Kidney epithelial cell (primary cell): ENCODE results near the gene CLDN3. TPM values are rescaled to one million over a fixed set of nuclear protein-coding genes. Genes with fewer than 3 reads are reported as not detected.
A peak's percentile ranks its signal among the peaks of the same experiment; 100 is the strongest.

ENCODE experiments used
- DNase-seq: peaks from one replicate; pipeline ENCODE4 v3.0.0-alpha.2; 2010; ENCODE audit warnings: low read depth
- H3K27me3 ChIP-seq: 2 replicates; pipeline ENCODE4 v1.6.0; 2011; ENCODE audit warnings: low read length; ENCODE audit not compliant: control insufficient read depth, insufficient read depth
- H3K36me3 ChIP-seq: 2 replicates; pipeline ENCODE4 v1.5.1; 2011; ENCODE audit warnings: low read length; ENCODE audit not compliant: control insufficient read depth, insufficient read depth
- H3K4me3 ChIP-seq: 2 replicates; pipeline ENCODE4 v1.5.1; 2011; ENCODE audit warnings: low read depth, mild to moderate bottlenecking, control low read depth, low read length
- CTCF ChIP-seq: IDR thresholded peaks from 2 replicates; pipeline ENCODE4 v1.5.1; 2011; ENCODE audit warnings: mild to moderate bottlenecking, moderate library complexity, low read length, control low read depth, inconsistent platforms; ENCODE audit not compliant: insufficient read depth, poor library complexity, severe bottlenecking
- total RNA-seq: library from RNA; depleted of rRNA; stranded (reverse); fragments of >200 nt; gene quantifications from 2 replicates; pipeline ENCODE4 v1.2.3, GENCODE V29; 2015

The CLDN3 gene
- total RNA-seq, 1 donor from 2014 or later, result 100 TPM

DNA sequence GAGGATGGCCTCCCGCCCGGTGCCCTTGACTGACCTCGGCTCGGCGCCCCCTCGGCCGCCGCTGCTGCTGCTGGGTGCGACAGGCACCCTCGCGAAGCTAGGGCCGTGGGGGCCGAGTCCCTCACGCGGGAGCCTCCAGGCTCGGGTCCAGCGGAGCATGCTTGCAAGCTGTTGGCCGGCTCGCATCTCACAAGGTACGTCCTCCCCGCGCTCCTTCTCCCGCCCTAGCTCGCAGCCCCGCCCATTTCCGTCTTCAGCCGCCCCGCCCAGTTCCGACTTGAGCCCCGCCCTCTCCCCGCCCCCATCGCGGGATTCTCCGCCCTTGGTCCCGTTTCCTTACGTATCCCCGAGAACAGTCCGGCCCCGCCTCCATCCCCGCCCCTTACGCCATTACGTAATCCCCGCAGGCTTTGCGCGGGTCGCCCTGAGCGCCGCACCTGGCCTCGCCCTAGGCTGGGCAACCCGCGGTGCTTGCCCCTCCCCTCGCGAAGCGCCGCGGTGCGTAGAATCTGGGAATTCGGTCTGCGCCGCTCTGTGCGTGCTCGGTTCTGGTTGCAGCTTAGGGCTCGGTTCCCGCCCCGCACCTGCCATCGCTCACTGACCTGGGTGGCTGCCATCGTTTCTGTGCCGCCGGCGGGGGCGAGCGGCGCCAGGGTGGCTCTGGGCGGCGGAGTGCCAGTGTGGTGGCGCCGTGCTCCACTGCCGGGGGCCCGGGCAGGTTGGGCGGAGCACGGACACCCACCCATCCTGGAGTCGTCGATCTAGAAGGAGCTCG is 31.3 kb downstream of the CLDN3 start, which contains the start of gene ABHD11:
TSS of gene ABHD11 (minus strand) at position 191 of the 775 bp plus-strand sequence. CDS start at position 159, 32 bp downstream.
- DNase-seq, result no peak
- TF ChIP-seq CTCF, result no peak
- H3K36me3 ChIP-seq, result no peaks in the 10 kb centered on the region
- no peaks in the 10 kb centered on the region for H3K27me3 ChIP-seq
- H3K4me3 ChIP-seq, result peak within 1 kb of the TSS; percentile 74

- no peaks in the 10 kb centered on the region for H3K36me3 ChIP-seq
- peak overlapping the region; percentile 74 for H3K4me3 ChIP-seq
- no peak for DNase-seq
- TF ChIP-seq CTCF, result no peak
- H3K27me3 ChIP-seq, result no peaks in the 10 kb centered on the region
Observed at GRCh38 chr7:73738220-73738611, 31.9 kb downstream of the CLDN3 start.

DNA sequence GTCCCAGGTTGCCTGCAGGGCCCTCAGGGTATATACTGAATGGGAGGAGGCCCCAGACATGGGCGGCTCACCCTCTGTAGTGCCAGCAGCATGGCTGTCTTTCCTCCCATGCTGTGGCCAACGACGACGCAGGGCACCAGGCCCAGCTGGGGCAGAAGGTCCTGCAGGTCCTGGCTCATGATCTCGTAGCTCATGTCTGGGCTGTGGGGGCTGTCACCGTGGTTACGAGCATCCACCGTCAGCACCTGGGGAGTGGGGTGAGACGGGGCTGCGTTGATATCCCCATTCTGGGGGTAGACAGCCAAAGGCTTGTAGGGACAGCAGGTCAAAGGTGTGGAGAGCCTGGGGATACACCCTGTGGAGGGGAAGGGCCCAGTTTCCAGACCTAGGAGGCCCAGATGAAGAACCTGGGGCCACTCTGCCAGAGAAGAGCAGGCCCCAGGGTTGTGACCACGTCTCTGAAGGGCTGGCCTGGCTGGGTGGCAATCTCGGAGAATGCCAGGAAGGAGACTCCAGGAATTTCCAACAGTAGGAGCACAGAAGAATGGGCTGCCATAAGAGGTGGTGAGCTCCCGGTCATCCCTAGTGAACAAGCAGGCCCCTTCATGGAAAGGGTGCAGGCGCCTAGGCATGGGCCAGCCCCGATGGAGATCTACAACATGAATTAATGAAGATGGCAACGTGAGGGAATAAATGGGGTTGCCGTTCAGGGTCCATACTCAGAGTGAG is 32.4 kb downstream of the CLDN3 start:
- no peak for DNase-seq
- Histone ChIP-seq H3K36me3 (no peaks in the 10 kb centered on the region), H3K27me3 (no peaks in the 10 kb centered on the region), H3K4me3 (peak overlapping the region; percentile 74)
- no peak for TF ChIP-seq CTCF

- Histone ChIP-seq H3K36me3 (no peaks in the 10 kb centered on the region), H3K4me3 (no peak overlapping the region), H3K27me3 (no peaks in the 10 kb centered on the region)
- no peak for TF ChIP-seq CTCF
- no peak for DNase-seq
Observed at GRCh38 chr7:73736885-73737284, 33.2 kb downstream of the CLDN3 start.

DNA sequence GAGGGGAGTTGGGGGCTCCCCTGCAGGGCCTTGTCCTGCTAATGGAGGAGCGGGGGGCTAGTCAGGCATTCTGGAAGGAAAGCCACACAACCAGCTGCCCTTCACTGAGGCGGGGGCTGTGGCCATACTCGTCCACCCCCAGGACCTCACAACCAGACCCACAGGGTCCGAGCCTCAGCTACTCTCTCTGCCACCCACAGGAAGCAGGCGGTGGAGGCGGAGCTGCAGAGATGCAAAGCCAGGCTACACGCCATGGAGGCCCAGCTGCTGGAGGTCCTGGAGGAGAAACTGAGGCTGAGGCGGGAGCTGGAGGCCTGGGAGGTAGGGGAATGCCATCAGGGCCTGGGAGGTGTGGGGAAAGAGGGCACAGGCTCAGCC is 34.6 kb downstream of the CLDN3 start:
- TF ChIP-seq CTCF, result no peak
- Histone ChIP-seq H3K36me3 (no peaks in the 10 kb centered on the region), H3K27me3 (no peaks in the 10 kb centered on the region), H3K4me3 (no peak overlapping the region)
- no peak for DNase-seq
